Panc1 (cell line): ENCODE data around the gene GSDMA.

Experiments
- POLR2AphosphoS5 ChIP-seq: IDR thresholded peaks from 2 replicates; pipeline ENCODE4 v1.6.1; 2012; ENCODE audit warnings: mild to moderate bottlenecking, low read depth, low read length, moderate library complexity
- SIN3A ChIP-seq: IDR thresholded peaks from 2 replicates; pipeline ENCODE4 v1.6.1; 2012; ENCODE audit warnings: low read depth, mild to moderate bottlenecking, low read length, moderate library complexity, borderline replicate concordance; ENCODE audit not compliant: insufficient read depth
- TCF7L2 ChIP-seq: IDR thresholded peaks from 2 replicates; pipeline ENCODE4 v1.6.1; 2011; ENCODE audit warnings: mild to moderate bottlenecking, low read depth, low read length, inconsistent platforms
- TF ChIP-seq, protein P1 (sequence below): fragments of 450-650 bp; IDR thresholded peaks from 2 replicates; pipeline ENCODE4 v1.5.1; 2017; ENCODE audit warnings: mild to moderate bottlenecking
- TF ChIP-seq, protein P2 (sequence below), 2 experiments: IDR thresholded peaks; 2 replicates each; pipeline ENCODE4 v1.6.1; 2011 to 2012; ENCODE audit warnings: low read depth in 2 of 2, control low read depth in 1 of 2, low read length in 1 of 2, mild to moderate bottlenecking in 1 of 2, moderate library complexity in 1 of 2; ENCODE audit not compliant: insufficient read depth in 1 of 2

DNA sequence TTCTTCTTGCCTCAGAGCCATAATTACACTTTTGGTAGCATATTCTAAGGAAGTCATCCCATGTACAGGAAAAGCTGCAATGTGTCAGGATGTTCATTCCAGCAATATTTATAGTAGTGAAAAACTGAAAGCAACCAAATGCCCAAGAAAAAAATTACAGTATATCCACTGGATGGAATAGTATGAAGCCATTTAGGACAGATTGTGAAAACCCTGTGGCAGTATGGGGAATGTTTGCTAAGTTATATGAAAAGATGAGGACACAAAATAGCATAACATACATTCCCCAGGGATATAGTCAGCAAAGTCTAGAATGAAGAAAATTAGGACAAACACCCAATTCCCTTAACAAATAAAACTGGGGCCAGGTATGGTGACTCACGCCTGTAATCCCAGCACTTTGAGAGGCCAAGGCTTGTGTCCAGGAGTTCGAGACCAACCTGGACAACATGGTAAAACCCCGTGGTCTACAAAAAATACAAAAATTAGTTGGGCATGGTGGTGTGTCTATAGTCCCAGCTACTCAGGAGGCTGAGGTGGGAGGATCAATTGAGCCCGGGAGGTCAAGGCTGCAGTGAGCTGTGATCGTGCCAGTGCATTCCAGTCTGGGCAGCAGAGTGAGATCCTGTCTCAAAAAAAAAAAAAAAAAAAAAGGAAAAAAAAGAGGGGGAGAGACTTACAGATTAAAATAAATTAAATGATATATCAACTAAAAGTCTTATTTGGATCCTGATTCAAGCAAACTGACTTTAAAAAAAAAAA is 33.0 kb upstream of the GSDMA start:
- TF ChIP-seq, protein P1, sequence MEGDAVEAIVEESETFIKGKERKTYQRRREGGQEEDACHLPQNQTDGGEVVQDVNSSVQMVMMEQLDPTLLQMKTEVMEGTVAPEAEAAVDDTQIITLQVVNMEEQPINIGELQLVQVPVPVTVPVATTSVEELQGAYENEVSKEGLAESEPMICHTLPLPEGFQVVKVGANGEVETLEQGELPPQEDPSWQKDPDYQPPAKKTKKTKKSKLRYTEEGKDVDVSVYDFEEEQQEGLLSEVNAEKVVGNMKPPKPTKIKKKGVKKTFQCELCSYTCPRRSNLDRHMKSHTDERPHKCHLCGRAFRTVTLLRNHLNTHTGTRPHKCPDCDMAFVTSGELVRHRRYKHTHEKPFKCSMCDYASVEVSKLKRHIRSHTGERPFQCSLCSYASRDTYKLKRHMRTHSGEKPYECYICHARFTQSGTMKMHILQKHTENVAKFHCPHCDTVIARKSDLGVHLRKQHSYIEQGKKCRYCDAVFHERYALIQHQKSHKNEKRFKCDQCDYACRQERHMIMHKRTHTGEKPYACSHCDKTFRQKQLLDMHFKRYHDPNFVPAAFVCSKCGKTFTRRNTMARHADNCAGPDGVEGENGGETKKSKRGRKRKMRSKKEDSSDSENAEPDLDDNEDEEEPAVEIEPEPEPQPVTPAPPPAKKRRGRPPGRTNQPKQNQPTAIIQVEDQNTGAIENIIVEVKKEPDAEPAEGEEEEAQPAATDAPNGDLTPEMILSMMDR, result no peak
- TF ChIP-seq TCF7L2 (no peak), SIN3A (no peak), POLR2AphosphoS5 (no peak)
- TF ChIP-seq, protein P2, sequence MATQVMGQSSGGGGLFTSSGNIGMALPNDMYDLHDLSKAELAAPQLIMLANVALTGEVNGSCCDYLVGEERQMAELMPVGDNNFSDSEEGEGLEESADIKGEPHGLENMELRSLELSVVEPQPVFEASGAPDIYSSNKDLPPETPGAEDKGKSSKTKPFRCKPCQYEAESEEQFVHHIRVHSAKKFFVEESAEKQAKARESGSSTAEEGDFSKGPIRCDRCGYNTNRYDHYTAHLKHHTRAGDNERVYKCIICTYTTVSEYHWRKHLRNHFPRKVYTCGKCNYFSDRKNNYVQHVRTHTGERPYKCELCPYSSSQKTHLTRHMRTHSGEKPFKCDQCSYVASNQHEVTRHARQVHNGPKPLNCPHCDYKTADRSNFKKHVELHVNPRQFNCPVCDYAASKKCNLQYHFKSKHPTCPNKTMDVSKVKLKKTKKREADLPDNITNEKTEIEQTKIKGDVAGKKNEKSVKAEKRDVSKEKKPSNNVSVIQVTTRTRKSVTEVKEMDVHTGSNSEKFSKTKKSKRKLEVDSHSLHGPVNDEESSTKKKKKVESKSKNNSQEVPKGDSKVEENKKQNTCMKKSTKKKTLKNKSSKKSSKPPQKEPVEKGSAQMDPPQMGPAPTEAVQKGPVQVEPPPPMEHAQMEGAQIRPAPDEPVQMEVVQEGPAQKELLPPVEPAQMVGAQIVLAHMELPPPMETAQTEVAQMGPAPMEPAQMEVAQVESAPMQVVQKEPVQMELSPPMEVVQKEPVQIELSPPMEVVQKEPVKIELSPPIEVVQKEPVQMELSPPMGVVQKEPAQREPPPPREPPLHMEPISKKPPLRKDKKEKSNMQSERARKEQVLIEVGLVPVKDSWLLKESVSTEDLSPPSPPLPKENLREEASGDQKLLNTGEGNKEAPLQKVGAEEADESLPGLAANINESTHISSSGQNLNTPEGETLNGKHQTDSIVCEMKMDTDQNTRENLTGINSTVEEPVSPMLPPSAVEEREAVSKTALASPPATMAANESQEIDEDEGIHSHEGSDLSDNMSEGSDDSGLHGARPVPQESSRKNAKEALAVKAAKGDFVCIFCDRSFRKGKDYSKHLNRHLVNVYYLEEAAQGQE (IDR thresholded peaks at IDR 0.05; ENCODE audit: insufficient read depth in 1 of 2, low read depth in 2 of 2, low read length in 1 of 2), result no peak
